Neural crest cell (in vitro differentiated cells): ENCODE data around the gene PUM1. TPM values are rescaled to one million over a fixed set of nuclear protein-coding genes. Genes with fewer than 3 reads are reported as not detected.
A peak's percentile ranks its signal among the peaks of the same experiment; 100 is the strongest.

Source experiments
- DNase-seq: peaks from one replicate; pipeline ENCODE4 v3.0.0; 2021; ENCODE audit warnings: low read depth, mixed read lengths, low spot score
- H3K27ac Mint-ChIP-seq: one replicate; pipeline ENCODE4 v1.8.0; 2021; ENCODE audit warnings: mild to moderate bottlenecking, mixed read lengths; ENCODE audit not compliant: unreplicated experiment
- H3K27me3 Mint-ChIP-seq: 2 replicates; pipeline ENCODE4 v1.8.0; 2021; ENCODE audit warnings: low read depth, mild to moderate bottlenecking, mixed read lengths
- H3K36me3 Mint-ChIP-seq: 2 replicates; pipeline ENCODE4 v1.8.0; 2021; ENCODE audit warnings: low read depth, mild to moderate bottlenecking, mixed read lengths
- H3K4me1 Mint-ChIP-seq: 2 replicates; pipeline ENCODE4 v1.8.0; 2021; ENCODE audit warnings: mixed read lengths
- H3K4me3 Mint-ChIP-seq: one replicate; pipeline ENCODE4 v1.8.0; 2021; ENCODE audit warnings: mild to moderate bottlenecking, mixed read lengths
- H3K9me3 Mint-ChIP-seq: 2 replicates; pipeline ENCODE4 v1.8.0; 2021; ENCODE audit warnings: mixed read lengths
- total RNA-seq: library from RNA; stranded (reverse); gene quantifications from 2 replicates; pipeline ENCODE4 v1.2.1, GENCODE V29; 2021
- TF ChIP-seq, protein P1 (sequence below): fragments of 200-600 bp; sonication (generic); conservative IDR thresholded peaks from 2 replicates; pipeline ENCODE4 v1.5.0; 2021; ENCODE audit warnings: antibody characterized with exemption, mild to moderate bottlenecking

PUM1 gene
- total RNA-seq, 1 donor from 2014 or later, result 164 TPM

DNA sequence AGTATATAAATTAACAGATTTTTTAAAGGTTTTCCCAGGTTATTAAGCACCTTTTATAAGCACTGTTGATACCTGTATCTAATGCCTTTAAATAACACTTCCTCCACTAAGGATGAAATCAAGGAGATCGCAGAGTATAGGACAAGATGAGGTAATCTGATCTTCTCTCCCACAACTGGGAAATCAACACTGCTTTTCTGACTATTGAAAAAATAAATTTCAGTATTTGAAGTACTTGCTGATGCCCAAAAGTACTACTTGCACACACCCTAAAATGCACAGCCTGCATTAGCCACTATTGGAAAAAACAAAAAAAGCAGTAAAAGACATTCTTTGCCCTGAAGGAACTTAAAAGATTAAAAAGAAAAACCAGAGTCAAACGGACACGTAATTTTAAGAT lies 48.6 kb downstream of the PUM1 start:
- H3K36me3 Mint-ChIP-seq, result no peaks in the 10 kb centered on the region

DNA sequence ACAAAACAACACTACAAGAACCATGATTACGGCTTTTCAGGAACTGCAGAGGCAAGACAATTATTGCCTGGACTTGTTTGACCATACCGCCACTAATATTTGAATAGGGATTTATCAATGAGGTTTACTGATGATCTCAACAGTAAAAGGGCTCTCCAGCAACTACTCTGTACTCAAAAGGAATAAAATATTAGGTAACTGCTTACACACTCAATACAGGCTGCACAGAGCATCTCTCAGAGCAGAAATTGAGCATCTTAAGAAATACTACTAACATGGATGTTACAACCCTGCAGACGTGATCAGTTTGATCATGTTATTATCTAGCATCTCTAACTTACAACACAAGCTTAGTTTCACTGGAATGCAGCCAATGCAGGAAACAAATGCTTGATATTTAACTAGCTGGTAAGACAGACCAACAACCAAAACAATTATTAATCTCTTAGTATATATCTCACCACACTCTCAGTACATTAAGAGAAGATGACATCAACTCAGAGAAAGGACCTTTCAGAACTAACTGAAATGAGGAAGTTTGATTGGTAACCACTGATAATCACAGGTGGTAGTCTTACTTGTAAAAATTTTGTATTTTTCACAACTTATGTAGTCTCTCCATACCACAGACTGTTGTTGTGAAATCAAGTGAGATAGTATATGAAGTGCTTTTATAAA lies 52.2 kb downstream of the PUM1 start:
- H3K4me3 Mint-ChIP-seq, result no peak overlapping the region
- H3K36me3 Mint-ChIP-seq, result no peaks in the 10 kb centered on the region
- H3K9me3 Mint-ChIP-seq, result no peaks in the 10 kb centered on the region
- H3K4me1 Mint-ChIP-seq, result peaks cover 41% of the 10 kb centered on the region
- no peak for DNase-seq
- TF ChIP-seq, protein P1, sequence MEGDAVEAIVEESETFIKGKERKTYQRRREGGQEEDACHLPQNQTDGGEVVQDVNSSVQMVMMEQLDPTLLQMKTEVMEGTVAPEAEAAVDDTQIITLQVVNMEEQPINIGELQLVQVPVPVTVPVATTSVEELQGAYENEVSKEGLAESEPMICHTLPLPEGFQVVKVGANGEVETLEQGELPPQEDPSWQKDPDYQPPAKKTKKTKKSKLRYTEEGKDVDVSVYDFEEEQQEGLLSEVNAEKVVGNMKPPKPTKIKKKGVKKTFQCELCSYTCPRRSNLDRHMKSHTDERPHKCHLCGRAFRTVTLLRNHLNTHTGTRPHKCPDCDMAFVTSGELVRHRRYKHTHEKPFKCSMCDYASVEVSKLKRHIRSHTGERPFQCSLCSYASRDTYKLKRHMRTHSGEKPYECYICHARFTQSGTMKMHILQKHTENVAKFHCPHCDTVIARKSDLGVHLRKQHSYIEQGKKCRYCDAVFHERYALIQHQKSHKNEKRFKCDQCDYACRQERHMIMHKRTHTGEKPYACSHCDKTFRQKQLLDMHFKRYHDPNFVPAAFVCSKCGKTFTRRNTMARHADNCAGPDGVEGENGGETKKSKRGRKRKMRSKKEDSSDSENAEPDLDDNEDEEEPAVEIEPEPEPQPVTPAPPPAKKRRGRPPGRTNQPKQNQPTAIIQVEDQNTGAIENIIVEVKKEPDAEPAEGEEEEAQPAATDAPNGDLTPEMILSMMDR, result no peak
- H3K27ac Mint-ChIP-seq, result no peak overlapping the region
- no peaks in the 10 kb centered on the region for H3K27me3 Mint-ChIP-seq

More for the DNA sequence above, 48.6 kb downstream of the PUM1 start:
- TF ChIP-seq, protein P1, result no peak
- Mint-ChIP-seq H3K27me3 (no peaks in the 10 kb centered on the region), H3K4me1 (peaks cover 47% of the 10 kb centered on the region), H3K9me3 (no peaks in the 10 kb centered on the region), H3K4me3 (no peak overlapping the region), H3K27ac (no peak overlapping the region)
- DNase-seq, result no peak

DNA sequence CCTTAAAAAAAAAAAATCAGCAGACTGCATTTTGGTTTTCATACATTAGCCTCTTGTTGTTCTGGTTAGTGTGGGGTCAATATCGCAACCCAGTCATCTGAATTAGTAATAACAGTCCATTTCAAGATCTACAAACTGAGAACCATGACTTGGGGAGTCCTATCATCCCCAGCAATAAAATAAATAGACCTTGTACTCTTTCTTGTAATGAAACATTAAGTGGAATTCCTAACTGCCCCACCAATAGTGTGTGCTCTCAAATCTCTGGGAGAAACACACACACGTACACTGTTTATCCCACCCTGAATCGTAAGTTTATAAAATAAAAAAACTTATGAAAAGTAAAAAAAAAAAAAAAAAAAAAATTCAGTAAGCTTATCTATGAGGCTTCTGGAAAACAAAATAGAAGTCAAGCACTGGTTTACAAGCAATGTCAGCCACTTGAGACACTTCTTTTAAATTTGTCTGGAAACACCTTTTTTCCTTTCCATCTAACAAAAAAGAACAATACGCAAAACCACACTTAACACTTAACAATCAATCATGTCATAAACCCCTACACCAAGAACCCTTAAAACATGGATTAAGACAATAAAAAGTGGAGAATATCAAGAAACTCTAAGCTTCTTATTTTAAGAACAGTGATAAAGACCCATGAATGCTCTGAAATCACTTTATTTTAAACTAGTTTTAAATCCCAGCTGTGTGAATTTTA lies 53.1 kb downstream of the PUM1 start:
- H3K27me3 Mint-ChIP-seq, result no peaks in the 10 kb centered on the region
- peak overlapping the region; percentile 69 for H3K27ac Mint-ChIP-seq
- H3K36me3 Mint-ChIP-seq, result no peaks in the 10 kb centered on the region
- DNase-seq, result no peak
- TF ChIP-seq, protein P1, result no peak
- H3K4me3 Mint-ChIP-seq, result no peak overlapping the region
- H3K9me3 Mint-ChIP-seq, result no peaks in the 10 kb centered on the region
- peaks cover 46% of the 10 kb centered on the region for H3K4me1 Mint-ChIP-seq

DNA sequence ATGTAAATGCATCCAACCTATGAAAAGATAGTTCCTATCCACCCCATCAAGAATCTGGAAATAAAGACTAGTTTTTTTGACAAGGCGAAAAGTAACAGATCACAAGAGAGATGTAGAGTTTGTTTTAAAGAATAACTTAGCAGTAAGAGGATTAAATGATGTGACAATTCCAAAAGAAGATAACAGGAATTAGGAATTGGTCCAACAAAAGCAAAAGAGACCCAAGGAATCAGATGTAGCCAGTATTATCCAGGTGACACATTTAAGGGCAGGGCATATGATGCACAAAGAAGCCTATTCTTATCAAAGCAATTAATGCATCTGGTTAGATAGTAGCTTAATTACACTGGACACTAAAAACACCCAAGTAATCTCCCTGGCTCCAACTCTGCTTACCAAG lies 53.8 kb downstream of the PUM1 start:
- DNase-seq, result no peak

DNA sequence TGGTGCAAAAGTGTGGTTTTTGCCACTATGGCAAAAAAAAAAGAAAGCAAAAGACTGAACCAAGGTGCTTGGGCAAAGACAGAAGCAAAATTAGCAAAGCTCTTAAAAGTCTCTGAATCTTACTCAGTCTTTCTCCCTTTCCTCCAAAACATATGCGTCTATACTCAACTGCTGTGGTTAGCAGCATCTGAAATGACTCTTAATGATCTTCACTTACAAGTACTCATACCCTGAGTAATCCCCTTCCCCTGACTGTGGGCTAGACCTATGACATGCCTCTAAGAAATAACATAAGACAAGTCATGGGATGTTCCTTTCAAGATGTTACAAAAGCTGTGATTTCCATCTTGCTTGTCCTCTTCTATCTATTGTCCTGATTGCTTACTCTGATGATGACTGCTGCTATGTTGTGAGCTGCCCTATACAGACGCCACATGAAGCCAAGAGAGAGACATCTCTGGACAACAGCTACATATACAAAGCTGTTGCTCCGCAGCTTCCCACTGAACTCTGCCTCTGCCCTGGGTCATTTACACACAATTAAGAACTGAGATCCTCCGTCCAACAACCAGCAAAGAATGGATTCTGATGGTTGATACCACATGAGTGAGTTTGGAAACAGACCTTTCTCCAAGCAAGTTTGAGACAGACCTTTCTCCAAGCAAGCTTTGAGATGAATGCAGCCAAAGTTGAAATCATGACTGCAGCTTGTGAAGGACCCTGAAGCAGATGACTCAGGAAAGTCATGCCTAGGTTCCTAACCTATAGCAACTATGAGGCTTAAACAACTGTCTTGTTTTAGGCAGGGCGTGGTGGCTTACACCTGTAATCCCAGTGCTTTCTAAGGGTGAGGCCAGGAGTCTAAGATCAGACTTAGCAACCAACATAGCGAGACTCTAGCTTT lies 55.2 kb downstream of the PUM1 start:
- Mint-ChIP-seq H3K27ac (no peak overlapping the region), H3K4me3 (no peak overlapping the region), H3K4me1 (peaks cover 52% of the 10 kb centered on the region), H3K36me3 (peaks cover 4% of the 10 kb centered on the region), H3K9me3 (no peaks in the 10 kb centered on the region), H3K27me3 (no peaks in the 10 kb centered on the region)
- TF ChIP-seq, protein P1, result no peak
- no peak for DNase-seq

More for the DNA sequence above, 53.8 kb downstream of the PUM1 start:
- TF ChIP-seq, protein P1, result no peak
- Mint-ChIP-seq H3K9me3 (no peaks in the 10 kb centered on the region), H3K27me3 (no peaks in the 10 kb centered on the region), H3K4me1 (peaks cover 46% of the 10 kb centered on the region), H3K36me3 (no peaks in the 10 kb centered on the region), H3K4me3 (no peak overlapping the region), H3K27ac (no peak overlapping the region)
